Measurements from ENCODE around the gene DNAAF1. TPM values are rescaled to one million over a fixed set of nuclear protein-coding genes. Genes with fewer than 3 reads are reported as not detected.

Gene DNAAF1
- total RNA-seq, 1 experiment from 2014 or later, result not detected

GRCh38 chr16:84176192-84177053 is 31.3 kb downstream of the DNAAF1 start:
- Histone ChIP-seq H3K27me3 (replicated peaks; ENCODE audit: insufficient read depth, low read depth, low read length, poor library complexity) (no peaks in the 10 kb centered on the region), H3K36me3 (ENCODE audit: insufficient read depth, low read length, poor library complexity, severe bottlenecking) (peaks cover 11% of the 10 kb centered on the region), H3K27ac (ENCODE audit: low read depth, low read length, poor library complexity, severe bottlenecking) (no peak overlapping the region), H3K9me3 (ENCODE audit: low read depth, low read length, poor library complexity, severe bottlenecking) (no peaks in the 10 kb centered on the region), H3K4me1 (ENCODE audit: insufficient read depth, low read length, poor library complexity, severe bottlenecking) (no peaks in the 10 kb centered on the region), H3K4me3 (ENCODE audit: low read depth, low read length, poor library complexity, severe bottlenecking) (no peak overlapping the region)
- no TSS peak for BruUV-seq (replicated peaks)
- ChIA-PET CTCF (interaction anchor here (1.0 to 1.9 kb wide), 2 partner anchors 10 to 92 kb away, joined by 5 to 8 read pairs; partner anchors contain the start of gene TAF1C), POLR2A (ENCODE audit: low non-redundant PET) (no interaction called here)
- no peak for TF ChIP-seq CTCF (conservative IDR thresholded peaks at IDR 0.05; ENCODE audit: low read depth, low read length)
- TF ChIP-seq EZH2 (IDR thresholded peaks at IDR 0.05; ENCODE audit: borderline replicate concordance, low read depth, low read length, poor library complexity, severe bottlenecking), result no peak
- DNase-seq (ENCODE audit: low spot score), result no peak
- intact Hi-C loops (cut with micrococcal nuclease; ENCODE audit: unreplicated experiment), result loop anchor here (5.0 kb wide), 1 partner anchor 89 kb away; no protein-coding TSS in a partner anchor

- peaks cover 11% of the 10 kb centered on the region for H3K36me3 ChIP-seq (ENCODE audit: insufficient read depth, low read length, poor library complexity, severe bottlenecking)
- CTCF ChIA-PET, result interaction anchor here (1.9 kb wide), 1 partner anchor 9 kb away, joined by 8 read pairs; the partner anchor contains the start of gene TAF1C
- no peaks in the 10 kb centered on the region for H3K4me1 ChIP-seq (ENCODE audit: insufficient read depth, low read length, poor library complexity, severe bottlenecking)
- POLR2A ChIA-PET (ENCODE audit: low non-redundant PET), result no interaction called here
- no TSS peak for BruUV-seq (replicated peaks)
- no peak overlapping the region for H3K27ac ChIP-seq (ENCODE audit: low read depth, low read length, poor library complexity, severe bottlenecking)
- no peaks in the 10 kb centered on the region for H3K27me3 ChIP-seq (replicated peaks; ENCODE audit: insufficient read depth, low read depth, low read length, poor library complexity)
- DNase-seq (ENCODE audit: low spot score), result no peak
- no peaks in the 10 kb centered on the region for H3K9me3 ChIP-seq (ENCODE audit: low read depth, low read length, poor library complexity, severe bottlenecking)
- TF ChIP-seq EZH2 (IDR thresholded peaks at IDR 0.05; ENCODE audit: borderline replicate concordance, low read depth, low read length, poor library complexity, severe bottlenecking) (no peak), CTCF (conservative IDR thresholded peaks at IDR 0.05; ENCODE audit: low read depth, low read length) (no peak)
- no peak overlapping the region for H3K4me3 ChIP-seq (ENCODE audit: low read depth, low read length, poor library complexity, severe bottlenecking)
- intact Hi-C loops (cut with micrococcal nuclease; ENCODE audit: unreplicated experiment), result loop anchor here (5.0 kb wide), 1 partner anchor 90 kb away; no protein-coding TSS in a partner anchor
Observed at GRCh38 chr16:84177741-84178073, 32.6 kb downstream of the DNAAF1 start.

DNA sequence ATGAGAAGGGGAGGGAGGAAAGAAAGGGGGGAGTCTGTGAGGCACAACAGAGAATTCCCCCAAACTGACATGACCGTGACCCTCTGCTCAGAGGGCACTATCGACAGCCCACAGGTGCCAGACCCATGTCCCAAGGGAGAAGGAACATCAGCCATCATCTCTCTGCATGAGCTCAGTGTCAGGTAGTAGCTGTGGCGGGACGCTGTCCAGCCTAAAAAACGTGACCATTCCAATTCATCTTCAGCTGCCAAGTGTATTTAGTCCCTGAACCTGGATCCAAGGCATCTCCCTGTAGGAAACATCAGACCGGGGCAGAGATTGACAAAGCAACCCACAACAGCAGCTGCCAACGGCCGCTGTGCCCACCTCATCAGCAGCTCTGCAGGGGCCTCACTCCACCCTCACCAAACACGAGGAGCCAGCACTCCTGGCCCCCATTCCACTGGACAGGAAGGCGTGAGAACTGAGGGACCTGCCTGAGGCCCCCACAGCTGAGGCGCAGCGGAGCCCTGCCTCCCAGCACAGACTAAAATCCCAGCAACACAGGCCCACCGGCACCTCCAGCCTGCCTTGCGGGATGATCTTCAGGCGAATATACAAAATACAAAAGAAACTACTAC is 33.1 kb downstream of the DNAAF1 start:
- POLR2A ChIA-PET (ENCODE audit: low non-redundant PET), result no interaction called here
- intact Hi-C loops (cut with micrococcal nuclease; ENCODE audit: unreplicated experiment), result loop anchor here (5.0 kb wide), 1 partner anchor 91 kb away; no protein-coding TSS in a partner anchor
- Histone ChIP-seq H3K9me3 (ENCODE audit: low read depth, low read length, poor library complexity, severe bottlenecking) (no peaks in the 10 kb centered on the region), H3K4me1 (ENCODE audit: insufficient read depth, low read length, poor library complexity, severe bottlenecking) (no peaks in the 10 kb centered on the region), H3K27me3 (replicated peaks; ENCODE audit: insufficient read depth, low read depth, low read length, poor library complexity) (no peaks in the 10 kb centered on the region), H3K4me3 (ENCODE audit: low read depth, low read length, poor library complexity, severe bottlenecking) (no peak overlapping the region), H3K27ac (ENCODE audit: low read depth, low read length, poor library complexity, severe bottlenecking) (no peak overlapping the region), H3K36me3 (ENCODE audit: insufficient read depth, low read length, poor library complexity, severe bottlenecking) (peaks cover 13% of the 10 kb centered on the region)
- DNase-seq (ENCODE audit: low spot score), result no peak
- CTCF ChIA-PET, result interaction anchor here (1.9 kb wide), 1 partner anchor 9 kb away, joined by 8 read pairs; the partner anchor contains the start of gene TAF1C
- TF ChIP-seq EZH2 (IDR thresholded peaks at IDR 0.05; ENCODE audit: borderline replicate concordance, low read depth, low read length, poor library complexity, severe bottlenecking), result no peak
- no peak for TF ChIP-seq CTCF (conservative IDR thresholded peaks at IDR 0.05; ENCODE audit: low read depth, low read length)
- BruUV-seq (replicated peaks), result TSS peak; percentile 14
